Skin epidermis (tissue), 12 donors: ENCODE measurements around the gene SERF2.

Experiments used
- H3K27ac ChIP-seq, 21 experiments: fragments of 200-600 bp; sonication (generic) in 11 of 21; one replicate each; pipeline ENCODE4 v1.5.0; 2020; ENCODE audit warnings: mild to moderate bottlenecking in 3 of 21, inconsistent platforms in 2 of 21, moderate library complexity in 2 of 21
- H3K4me3 ChIP-seq, 7 experiments: fragments of 200-600 bp; sonication (generic) in 2 of 7; one replicate each; pipeline ENCODE4 v1.5.0; 2020; ENCODE audit warnings: inconsistent platforms in 2 of 7, mild to moderate bottlenecking in 2 of 7, moderate library complexity in 1 of 7

SERF2 gene

DNA sequence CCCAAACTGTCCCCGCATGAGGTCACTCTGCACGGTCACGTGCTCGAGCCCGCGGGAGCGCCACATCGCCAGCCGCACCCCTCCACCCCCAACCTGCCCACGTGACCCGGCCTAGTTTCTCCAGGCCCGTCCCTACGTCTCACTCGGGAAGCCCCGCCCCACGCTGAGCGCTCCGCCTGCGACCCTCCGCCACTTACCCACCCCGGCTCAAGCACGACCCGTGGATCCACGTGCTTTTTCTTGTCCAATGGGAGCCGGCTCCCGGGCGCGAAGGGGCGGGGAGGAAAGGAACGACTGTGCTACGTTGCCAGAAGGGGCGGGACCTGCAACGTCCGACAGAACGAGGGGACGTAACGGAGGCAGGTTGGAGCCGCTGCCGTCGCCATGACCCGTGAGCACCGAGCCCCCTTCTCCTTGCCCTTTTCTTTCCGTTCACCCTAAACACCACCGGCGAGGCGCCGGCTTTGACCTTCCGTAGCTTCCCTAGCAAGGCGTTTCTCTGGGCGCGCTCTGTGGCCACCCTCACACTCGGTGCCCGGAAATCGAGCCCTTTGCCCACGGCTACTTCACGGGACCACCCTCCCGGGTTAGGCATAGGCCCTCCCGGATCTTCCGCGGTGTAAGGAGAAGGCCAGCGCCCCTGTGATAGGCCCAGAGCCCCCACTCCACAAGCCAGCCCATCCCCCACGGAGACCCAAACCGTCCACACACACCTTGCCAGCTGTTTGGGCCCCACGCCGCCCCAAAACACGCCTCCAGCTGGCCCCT is at the start of gene SERF2:
Gene SERF2 (plus strand): TSS at position 328 of the 768 bp plus-strand sequence. CDS start 57 bp downstream, at position 385.
- Histone ChIP-seq H3K27ac (peak within 1 kb of the TSS; percentile 90 to 100 (median 98)), H3K4me3 (peak within 1 kb of the TSS; percentile 76 to 97 (median 88))

DNA sequence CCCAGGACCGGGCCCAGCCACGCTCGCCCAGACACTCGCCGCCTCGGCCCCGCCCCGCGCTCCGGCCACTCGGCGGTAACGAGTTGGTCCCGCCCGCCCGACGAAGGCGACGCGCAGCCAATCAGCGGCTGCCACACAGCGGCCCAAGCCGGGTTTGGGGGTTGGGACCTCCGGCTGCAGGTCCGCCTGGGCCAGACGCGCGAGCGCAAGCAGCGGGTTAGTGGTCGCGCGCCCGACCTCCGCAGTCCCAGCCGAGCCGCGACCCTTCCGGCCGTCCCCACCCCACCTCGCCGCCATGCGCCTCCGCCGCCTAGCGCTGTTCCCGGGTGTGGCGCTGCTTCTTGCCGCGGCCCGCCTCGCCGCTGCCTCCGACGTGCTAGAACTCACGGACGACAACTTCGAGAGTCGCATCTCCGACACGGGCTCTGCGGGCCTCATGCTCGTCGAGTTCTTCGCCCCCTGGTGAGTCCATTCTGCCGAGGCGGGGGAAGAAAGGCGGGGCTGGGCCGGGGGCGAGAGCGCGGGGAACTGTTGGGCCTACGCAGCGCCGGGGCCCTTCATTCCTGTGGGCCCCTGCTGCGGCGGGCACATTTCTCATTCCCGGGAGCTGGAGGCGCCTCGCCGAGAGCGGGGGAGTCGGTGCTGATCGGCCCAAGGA is 45.7 kb upstream of the SERF2 start, which contains the start of gene PDIA3:
Gene PDIA3 (plus strand): TSS at position 194 of the 658 bp plus-strand sequence. CDS start 102 bp downstream, at position 296.
- H3K4me3 ChIP-seq: peak within 1 kb of the TSS; percentile 55 to 93 (median 79)
- peak within 1 kb of the TSS; percentile 65 to 99 (median 95) for H3K27ac ChIP-seq

DNA sequence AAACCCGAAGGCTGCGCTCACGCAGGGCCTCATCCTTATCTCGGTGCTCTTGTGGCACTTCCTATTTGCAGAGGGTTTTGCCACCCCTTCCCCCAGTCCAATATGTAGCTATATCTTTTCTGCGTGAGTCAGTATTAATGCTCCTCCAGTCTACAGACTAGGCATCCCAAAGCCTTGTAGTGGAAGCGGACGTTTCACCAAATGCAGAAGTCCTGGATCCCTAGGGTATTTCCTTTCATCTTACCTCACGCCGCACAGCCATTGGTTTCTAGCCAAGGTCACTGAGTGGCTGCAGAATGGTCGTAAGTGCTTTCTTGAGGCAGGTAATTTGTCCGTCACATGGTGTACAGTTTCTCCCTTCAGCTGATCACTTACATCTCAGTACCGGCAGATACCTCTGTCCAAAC is 45.2 kb upstream of the SERF2 start:
- peak overlapping the region; percentile 55 to 93 (median 79) for H3K4me3 ChIP-seq
- H3K27ac ChIP-seq: peak overlapping the region; percentile 65 to 99 (median 95)

DNA sequence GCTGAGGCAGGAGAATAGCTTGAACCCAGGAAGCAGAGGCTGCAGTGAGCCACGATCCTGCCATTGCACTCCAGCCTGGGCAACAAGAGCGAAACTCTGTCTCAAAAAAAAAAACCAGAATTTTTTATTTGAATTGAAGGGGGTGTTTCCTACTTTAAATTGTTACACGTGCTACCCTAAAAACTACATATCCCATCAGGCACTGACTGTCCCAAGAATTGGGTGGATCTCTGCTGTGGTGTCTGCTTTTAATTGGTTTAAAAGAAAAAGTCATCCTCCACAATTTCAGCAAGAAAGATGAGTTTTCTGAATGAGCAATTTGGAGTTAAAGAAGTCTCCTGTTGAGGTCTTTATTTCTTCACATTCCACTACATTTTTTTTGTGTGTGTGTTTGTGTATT is 43.7 kb upstream of the SERF2 start:
- Histone ChIP-seq H3K4me3 (peak overlapping the region in 2 of 7 experiments; percentile 58 to 79), H3K27ac (peak overlapping the region in 1 of 21 experiments; percentile 34)

DNA sequence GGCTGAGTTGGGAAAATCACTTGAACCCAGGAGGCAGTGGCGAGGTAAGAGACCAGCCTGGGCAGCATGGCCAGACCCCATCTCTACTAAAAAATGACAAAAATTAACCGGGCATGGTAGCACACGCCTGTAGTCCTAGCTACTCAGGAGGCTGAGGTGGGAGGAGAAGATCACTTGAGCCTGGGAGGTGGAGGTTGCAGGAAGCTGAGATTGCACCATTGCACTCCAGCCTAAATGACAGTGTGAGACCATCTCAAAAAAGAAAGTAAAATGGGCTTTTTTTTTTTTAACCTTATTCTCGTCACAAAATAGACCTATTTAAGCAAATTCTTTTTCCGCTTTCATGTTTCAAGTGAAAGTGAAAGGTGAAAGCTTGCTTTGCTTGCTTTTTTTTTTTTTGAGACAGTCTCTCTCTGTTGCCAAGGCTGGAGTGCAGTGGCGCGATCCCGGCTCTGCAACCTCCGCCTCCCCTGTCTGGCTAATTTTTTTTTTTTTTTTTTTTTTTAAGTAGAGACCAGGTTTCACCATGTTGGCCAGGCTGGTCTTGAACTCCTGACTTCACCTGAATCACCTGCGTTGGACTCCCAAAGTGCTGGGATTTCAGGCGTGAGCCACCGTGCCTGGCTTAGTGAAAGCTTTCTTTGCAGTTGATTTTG is 42.3 kb upstream of the SERF2 start:
- H3K27ac ChIP-seq: peak overlapping the region in 5 of 21 experiments; percentile 24 to 56 (median 52)
- peak overlapping the region in 2 of 7 experiments; percentile 3 to 17 for H3K4me3 ChIP-seq

DNA sequence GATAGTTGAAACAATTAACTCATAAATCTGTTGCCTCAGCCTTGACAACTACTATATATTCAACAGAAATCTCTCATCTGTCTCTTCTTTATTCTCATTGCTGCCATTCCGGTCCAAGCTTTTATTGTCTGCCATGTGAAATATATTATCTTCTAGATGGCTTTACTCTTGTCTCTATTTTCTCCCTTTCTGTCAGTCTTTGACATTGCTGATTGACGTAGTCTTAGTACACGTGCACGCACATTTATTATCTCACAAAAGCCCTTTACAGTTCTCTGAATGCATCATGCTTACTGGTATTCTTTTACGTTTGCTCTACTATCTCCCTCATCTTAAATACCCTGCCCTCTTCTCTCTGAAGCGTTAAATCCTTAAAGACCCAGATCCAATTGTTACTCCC is 40.2 kb upstream of the SERF2 start:
- Histone ChIP-seq H3K4me3 (no peak overlapping the region), H3K27ac (no peak overlapping the region)

DNA sequence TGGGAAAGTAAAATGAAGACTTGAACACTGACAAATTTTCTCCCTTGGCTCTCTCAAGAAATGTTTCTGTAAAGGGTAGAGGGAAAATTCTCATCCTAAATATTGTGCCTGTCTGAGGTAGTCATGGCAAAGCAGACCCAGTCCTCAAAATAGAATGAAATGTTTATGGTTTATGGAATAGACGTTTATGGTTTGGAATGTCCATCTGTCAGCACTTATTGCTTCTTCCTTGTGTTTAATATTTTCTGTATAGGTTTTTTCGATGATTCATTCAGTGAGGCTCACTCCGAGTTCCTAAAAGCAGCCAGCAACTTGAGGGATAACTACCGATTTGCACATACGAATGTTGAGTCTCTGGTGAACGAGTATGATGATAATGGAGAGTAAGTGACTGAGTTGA is 29.3 kb upstream of the SERF2 start:
- no peak overlapping the region for H3K27ac ChIP-seq
- H3K4me3 ChIP-seq: no peak overlapping the region

DNA sequence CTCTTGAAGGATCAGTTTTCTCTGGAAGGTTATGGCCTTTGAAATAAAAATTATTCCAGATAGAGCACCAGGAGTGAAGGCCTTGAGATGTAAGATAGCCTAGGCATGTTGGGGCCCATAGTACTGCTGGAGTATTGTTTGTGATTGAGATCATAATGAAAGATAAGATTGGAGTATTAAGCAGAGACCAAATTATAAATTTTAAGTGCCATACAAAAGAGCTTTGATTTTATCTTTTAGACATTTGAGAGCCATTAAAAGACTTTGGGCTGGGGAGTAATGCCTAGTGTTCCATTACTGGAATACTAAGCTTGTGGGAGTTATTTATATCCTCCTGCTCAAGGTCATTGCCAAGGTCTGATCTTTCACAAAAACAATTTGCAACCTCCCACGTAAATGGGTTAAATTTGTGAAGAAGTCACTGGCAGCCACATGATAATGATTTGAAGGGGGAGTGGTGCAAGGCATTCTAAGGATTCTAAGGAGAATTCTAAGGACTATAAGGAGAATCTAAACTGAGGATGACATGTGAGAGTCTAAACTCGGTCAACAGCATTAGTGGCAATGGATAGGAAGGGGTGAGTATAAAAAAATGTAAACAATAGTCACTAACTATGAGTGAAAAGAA is 28.2 kb upstream of the SERF2 start:
- no peak overlapping the region for H3K27ac ChIP-seq
- no peak overlapping the region for H3K4me3 ChIP-seq

DNA sequence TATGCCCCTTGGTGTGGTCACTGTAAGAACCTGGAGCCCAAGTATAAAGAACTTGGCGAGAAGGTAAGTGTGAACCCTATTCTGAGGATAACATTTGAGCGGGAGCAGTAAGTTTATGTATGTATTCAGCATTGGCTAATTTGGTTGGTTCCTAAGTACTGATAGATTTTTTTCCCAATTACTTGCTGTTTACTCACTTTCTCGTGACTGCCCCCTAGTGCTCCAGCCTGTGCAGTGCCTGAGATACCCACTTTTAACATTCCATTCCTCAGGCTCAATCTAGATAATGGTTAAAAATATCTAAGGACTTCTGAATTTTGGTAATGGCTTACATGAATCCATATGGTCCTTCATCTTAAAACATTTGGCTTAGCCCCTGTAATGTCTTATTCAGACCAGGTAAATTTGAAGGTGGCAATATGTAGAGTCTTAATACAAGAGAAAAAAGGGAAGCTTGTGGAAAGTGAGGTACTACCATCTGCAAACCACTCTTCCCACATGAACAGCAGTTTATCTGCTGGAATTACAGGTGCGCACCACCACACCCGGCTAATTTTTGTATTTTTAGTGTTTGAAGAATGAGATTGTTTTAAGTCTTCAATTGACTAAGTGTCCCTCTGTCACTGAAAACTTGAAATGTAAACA is 22.4 kb upstream of the SERF2 start:
- H3K27ac ChIP-seq: no peak overlapping the region
- H3K4me3 ChIP-seq: no peak overlapping the region

DNA sequence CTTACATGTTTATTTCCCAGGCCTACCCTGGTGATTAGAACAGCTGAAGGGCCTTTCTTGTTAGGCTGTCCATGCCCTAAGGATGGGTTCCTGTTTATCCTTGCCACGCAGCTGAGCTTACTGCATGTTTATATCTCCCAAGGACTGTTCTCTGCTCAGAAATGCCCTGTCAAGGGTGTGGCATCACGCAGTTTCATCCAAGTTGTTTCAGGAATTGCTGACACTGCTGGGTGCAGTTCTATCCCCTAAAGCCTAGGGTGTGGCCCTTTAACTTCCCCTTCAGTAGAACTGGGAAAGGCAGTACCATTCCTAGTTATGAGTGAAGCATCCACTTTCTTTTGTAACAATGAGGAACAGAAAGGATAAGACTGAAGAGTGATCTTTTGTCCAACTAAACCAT is 20.3 kb upstream of the SERF2 start:
- H3K27ac ChIP-seq: peak overlapping the region in 6 of 21 experiments; percentile 17 to 71 (median 34)
- H3K4me3 ChIP-seq: no peak overlapping the region

DNA sequence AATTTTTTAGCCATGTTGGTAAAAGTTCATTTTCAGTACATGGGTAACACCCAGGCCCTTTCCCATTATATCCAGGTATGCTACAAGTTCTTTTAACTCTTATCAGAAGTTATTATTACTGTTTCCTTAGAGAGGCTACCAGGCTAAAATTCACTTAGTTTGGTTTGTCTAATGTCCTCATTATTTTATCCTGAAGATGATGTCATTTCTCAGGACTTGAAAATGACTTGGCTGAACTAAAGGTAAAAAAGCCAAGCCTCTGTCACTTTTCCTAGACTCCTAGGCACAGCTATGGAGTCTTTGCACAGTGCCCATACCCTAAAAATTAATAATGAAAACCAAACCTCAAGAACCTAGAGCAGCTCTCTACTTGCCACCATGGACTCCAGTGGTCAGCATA is 19.5 kb upstream of the SERF2 start:
- H3K4me3 ChIP-seq: no peak overlapping the region
- peak overlapping the region in 3 of 21 experiments; percentile 28 to 71 (median 47) for H3K27ac ChIP-seq

DNA sequence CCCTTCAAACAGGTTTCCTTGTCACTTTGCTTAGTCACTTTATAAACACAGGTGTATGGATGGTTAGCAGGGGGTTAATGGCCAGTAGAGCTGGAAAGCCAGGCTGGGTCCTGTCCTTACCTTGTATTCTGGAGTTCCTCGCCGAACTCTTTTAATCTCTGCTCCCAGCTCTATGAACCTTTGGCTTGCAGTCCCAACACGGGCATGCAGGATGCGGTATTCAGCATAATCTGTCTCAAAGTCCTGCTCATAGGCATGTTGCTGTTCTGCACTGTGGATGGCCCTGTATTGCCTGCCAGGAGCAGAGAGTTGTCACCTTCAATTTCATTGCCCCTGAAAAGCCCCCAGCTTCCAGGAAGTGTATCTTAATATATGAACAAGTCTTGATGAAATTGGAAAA is 18.1 kb upstream of the SERF2 start:
- no peak overlapping the region for H3K4me3 ChIP-seq
- peak overlapping the region in 2 of 21 experiments; percentile 14 to 40 for H3K27ac ChIP-seq

DNA sequence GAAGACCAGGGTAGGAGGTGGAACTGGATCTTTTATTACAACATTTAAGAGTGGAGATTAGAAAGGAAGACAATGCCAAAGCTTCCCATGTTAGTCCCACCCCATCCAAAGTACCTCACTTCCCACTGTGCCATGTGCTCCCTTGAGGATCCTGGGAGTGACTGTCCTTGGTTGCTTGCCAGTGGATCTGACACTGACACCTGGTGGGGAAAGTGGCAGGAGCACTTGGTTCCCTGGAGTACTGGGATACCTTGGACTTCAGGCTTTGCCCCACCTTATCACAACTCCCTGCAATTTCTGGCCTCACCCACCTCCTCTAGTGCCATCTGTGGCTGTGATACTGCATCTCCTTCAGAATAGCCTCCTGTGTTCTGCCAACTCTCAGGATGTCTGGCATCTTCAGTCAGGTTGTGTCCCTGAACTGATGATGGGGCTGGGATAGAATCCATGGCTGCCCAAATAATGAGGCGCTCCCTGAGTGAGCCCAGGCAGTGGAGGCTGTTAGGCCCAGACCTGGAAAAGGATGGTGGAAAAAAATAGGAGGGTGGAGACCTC is 16.6 kb upstream of the SERF2 start:
- Histone ChIP-seq H3K27ac (peak overlapping the region in 15 of 21 experiments; percentile 4 to 93 (median 84)), H3K4me3 (peak overlapping the region in 6 of 7 experiments; percentile 52 to 64 (median 58))

DNA sequence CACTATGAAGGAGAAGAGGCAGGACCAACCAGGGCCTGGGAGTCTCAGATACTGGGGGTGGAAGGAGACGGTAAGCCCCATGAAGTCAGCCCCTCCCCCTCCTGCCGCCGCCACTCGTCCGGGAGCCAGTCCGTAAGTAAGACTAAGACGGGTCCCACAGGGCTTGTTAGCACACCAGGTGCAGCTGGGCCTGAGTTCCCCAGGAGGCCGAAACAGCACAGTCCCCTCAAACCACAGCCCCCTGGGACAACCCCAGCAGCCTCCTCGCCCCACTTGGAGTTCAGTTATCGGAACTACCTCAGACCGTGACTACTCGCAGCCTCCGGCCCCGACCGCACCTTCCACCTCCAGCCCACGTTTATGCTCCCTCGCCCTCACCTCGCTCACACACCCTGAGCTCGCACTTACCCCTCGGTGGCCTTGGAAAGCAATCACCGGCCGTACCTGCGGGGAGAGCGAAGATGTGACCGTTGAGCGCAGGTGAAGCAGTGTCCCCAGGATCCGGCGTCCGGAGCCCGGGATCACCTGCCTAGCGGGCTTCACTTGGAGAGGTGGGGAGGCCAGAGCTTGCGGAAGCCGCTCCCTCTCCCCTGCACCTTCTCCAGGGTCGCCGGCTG is 15.9 kb upstream of the SERF2 start:
- Histone ChIP-seq H3K27ac (peak overlapping the region in 19 of 21 experiments; percentile 37 to 93 (median 80)), H3K4me3 (peak overlapping the region; percentile 52 to 64 (median 56))

DNA sequence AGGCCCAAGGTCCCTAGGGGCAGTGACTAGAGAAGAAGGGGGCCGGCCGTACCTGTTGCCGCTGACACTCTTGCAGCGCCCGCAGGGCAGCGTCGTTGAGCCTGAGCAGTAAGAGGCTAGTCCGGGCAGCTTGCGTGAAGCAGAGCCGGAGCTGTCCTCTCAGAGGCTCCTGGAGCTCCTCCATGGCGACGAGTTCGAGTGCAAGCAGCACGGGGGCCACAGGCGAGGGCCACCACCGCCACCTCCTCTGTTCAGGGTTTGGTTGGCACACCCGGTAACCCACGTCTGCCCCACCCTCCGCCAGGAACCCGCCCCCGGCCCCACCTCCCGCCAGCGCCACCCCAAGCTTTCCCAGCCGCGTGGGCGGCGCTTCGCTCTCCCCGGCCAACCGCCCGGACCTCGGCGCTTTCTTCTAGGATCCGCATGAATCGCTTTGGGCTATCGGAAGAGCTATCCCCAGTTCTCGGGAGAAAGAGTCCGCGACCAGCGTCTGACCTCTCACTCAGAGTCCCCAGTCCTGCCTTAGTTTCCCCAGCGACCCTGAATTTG is 15.3 kb upstream of the SERF2 start, which contains the start of gene ELL3:
Gene ELL3 (minus strand): TSS at position 249 of the 549 bp plus-strand sequence. CDS start 65 bp downstream, at position 184.
- Histone ChIP-seq H3K27ac (peak within 1 kb of the TSS in 20 of 21 experiments; percentile 37 to 93 (median 78)), H3K4me3 (peak within 1 kb of the TSS; percentile 52 to 64 (median 56))

DNA sequence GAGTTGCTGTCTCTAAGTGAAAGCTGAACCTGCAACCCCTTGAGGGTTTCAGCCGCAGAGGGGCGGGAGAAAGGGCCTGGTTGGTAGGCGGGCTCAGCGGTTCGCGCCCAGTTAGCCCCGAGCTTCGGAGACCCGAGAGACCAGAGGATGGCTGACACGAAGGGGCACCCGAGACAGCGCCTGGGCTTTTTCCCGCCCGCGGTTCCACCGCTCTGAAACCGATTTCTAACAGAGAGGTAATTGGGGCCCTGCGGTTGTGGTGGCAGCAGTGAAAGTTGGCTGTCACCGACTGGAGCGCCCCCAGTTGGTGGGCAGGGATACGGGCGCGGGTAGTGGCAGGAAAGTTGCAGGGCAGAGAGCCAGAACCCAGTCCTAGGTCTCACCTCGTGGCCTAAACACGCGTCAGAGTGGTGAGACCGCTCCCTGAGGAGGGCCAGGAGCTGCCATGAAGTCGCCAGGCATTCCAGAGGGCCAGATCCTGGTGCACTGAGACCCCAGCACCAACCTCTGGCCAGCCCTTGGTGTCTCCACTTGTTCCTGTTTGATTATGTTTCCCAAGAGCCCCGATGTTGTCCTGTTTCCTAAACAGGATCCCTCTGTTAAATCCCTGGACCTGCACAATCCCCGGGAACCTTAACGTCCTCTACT is 14.7 kb upstream of the SERF2 start:
- H3K27ac ChIP-seq: peak overlapping the region in 20 of 21 experiments; percentile 37 to 93 (median 78)
- peak overlapping the region; percentile 52 to 64 (median 56) for H3K4me3 ChIP-seq

DNA sequence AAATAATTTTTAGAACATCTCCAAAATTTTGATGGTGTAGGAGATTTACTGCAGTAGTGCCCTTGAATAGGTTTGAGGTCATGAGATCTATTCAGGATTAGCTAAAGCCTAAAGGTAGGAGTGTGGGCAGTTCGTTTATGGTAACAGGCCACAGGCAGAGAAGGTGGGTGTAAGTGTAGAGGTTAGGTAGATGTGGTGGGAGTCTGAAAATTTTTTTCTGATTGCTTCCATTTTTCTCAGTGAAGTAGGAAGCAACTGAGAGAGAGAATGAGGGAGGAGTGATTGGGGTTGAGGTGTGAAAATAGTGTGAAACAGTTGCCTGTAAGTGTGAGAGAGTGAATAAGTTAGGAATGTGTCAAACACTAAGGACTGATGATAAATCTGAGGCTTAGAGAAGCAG is 13.1 kb upstream of the SERF2 start:
- H3K4me3 ChIP-seq: no peak overlapping the region
- no peak overlapping the region for H3K27ac ChIP-seq
